HepG2 (cell line): Measurements from ENCODE around the gene MTHFSD. TPM values are rescaled to one million over a fixed set of nuclear protein-coding genes. Genes with fewer than 3 reads are reported as not detected.

ENCODE experiments used
- ATAC-seq: fragments of 200-7000 bp; cut with Tn5 transposase; 3 replicates; pipeline ENCODE4 v1.9.1; 2020; ENCODE audit warnings: mild to moderate bottlenecking, moderate library complexity
- BruUV-seq: library from RNA; stranded (reverse); fragments of 400-500 nt; replicated peaks from 2 replicates; lab custom pipeline; 2021; lab: Mats Ljungman, UMichigan
- CTCF ChIA-PET: fragments of 300-600 bp; formaldehyde crosslinking; extraction: SDS; loops from one replicate; lab custom pipeline; 2021; ENCODE audit warnings: low total read pairs, inconsistent platforms, low intra/inter-chr PET ratio; lab: Yijun Ruan, JAX
- POLR2A ChIA-PET: fragments of 350-600 bp; sonication (Branson Sonifier 250); formaldehyde crosslinking; loops from one replicate; lab custom pipeline; 2020; ENCODE audit warnings: antibody characterized with exemption, inconsistent platforms; lab: Yijun Ruan, JAX
- DNase-seq: peaks from one replicate; pipeline ENCODE4 v3.0.0-alpha.2; 2015; ENCODE audit warnings: low spot score
- FAIRE-seq: peaks from 3 replicates; lab custom pipeline; 2011; peaks lifted over from hg19 to GRCh38; lab: Jason Lieb, UNC
- H2AFZ ChIP-seq: one replicate; pipeline ENCODE4 v1.6.1; 2011; ENCODE audit warnings: low read length, inconsistent platforms
- H3K27ac ChIP-seq: fragments of 300-600 bp; 3 replicates; pipeline ENCODE4 v1.8.0; 2011; ENCODE audit warnings: mixed run types, mild to moderate bottlenecking, mixed read lengths, low read length, inconsistent platforms; ENCODE audit not compliant: insufficient read depth; ENCODE audit errors: extremely low read length
- H3K27me3 ChIP-seq, 2 experiments: fragments of 200-600 bp in 1 of 2; 2 replicates in 1 of 2; 3 replicates in 1 of 2; pipeline versions ENCODE4 v1.6.0 to v1.8.0; 2011; ENCODE audit warnings: low read length in 2 of 2, mild to moderate bottlenecking in 2 of 2, moderate library complexity in 2 of 2, inconsistent platforms in 1 of 2; ENCODE audit not compliant: insufficient read depth in 2 of 2, control insufficient read depth in 1 of 2
- H3K36me3 ChIP-seq, 2 experiments: fragments of 200-600 bp in 1 of 2; replicated peaks in 1 of 2; 2 replicates in 1 of 2; 3 replicates in 1 of 2; pipeline versions ENCODE4 v1.5.1 to v1.8.0; 2011; ENCODE audit warnings: low read length in 2 of 2, inconsistent platforms in 1 of 2; ENCODE audit not compliant: insufficient read depth in 2 of 2, control insufficient read depth in 1 of 2
- H3K4me1 ChIP-seq: 2 replicates; pipeline ENCODE4 v1.5.1; 2012; ENCODE audit warnings: low read length, inconsistent platforms; ENCODE audit not compliant: insufficient read depth
- H3K4me2 ChIP-seq: 2 replicates; pipeline ENCODE4 v1.6.0; 2011; ENCODE audit warnings: low read depth, low read length, inconsistent platforms
- H3K4me3 ChIP-seq, 3 experiments: fragments of 200-600 bp in 1 of 3; sonication (generic), shearing (Covaris generic) in 1 of 3; replicated peaks in 1 of 3; 2 replicates each; pipeline ENCODE4 v1.5.1; 2011 to 2016; ENCODE audit warnings: low read length in 3 of 3, inconsistent platforms in 2 of 3, low read depth in 2 of 3, mild to moderate bottlenecking in 2 of 3, control low read depth in 1 of 3, mixed read lengths in 1 of 3; ENCODE audit not compliant: insufficient read depth in 1 of 3
- H3K79me2 ChIP-seq: one replicate; pipeline ENCODE4 v1.6.1; 2011; ENCODE audit warnings: low read length, inconsistent platforms; ENCODE audit not compliant: insufficient read depth
- H3K9ac ChIP-seq: 2 replicates; pipeline ENCODE4 v1.6.0; 2011; ENCODE audit warnings: mild to moderate bottlenecking, low read depth, low read length, inconsistent platforms; ENCODE audit not compliant: insufficient read depth
- H3K9me3 ChIP-seq: 2 replicates; pipeline ENCODE4 v1.5.1; 2012; ENCODE audit warnings: mild to moderate bottlenecking, low read length
- H4K20me1 ChIP-seq: 2 replicates; pipeline ENCODE4 v1.6.0; 2011; ENCODE audit warnings: inconsistent platforms, mild to moderate bottlenecking, low read length, moderate library complexity; ENCODE audit not compliant: insufficient read depth
- KAT7 ChIP-seq: IDR thresholded peaks from 2 replicates; pipeline ENCODE4 v1.6.1; 2018; ENCODE audit warnings: borderline replicate concordance, missing compliant biosample characterization
- MTA3 ChIP-seq: sonication (generic); formaldehyde crosslinking; IDR thresholded peaks from 2 replicates; pipeline ENCODE4 v1.4.0; 2020; ENCODE audit warnings: missing genetic modification reagents
- ZNF646 ChIP-seq: sonication (generic); formaldehyde crosslinking; IDR thresholded peaks from 2 replicates; pipeline ENCODE4 v1.9.0; 2021; ENCODE audit warnings: mild to moderate bottlenecking, missing genetic modification reagents
- WGBS: methylation state at CpG from one replicate; pipeline ENCODE4 v1.1.6; 2017; ENCODE audit warnings: low lambda C conversion rate; 5-methylcytosine and 5-hydroxymethylcytosine counted together
- in situ Hi-C: cut with HindIII; loops from 2 replicates; pipeline ENCODE4 v1.10.0; 2017; ENCODE audit warnings: low pct_unique_long_range_greater_than_20kb; ENCODE audit not compliant: extremely low pct_ligation_motif_present
- intact Hi-C: fragments of 100-400 bp; cut with micrococcal nuclease; formaldehyde crosslinking; loops from one replicate; pipeline ENCODE4 v1.10.0; 2022; ENCODE audit not compliant: unreplicated experiment
- polyA plus RNA-seq, 8 experiments: library from polyadenylated mRNA; depleted of rRNA in 3 of 8; stranded (reverse) in 7 of 8; unstranded in 1 of 8; fragments of >200 nt; fragmentation: Illumina TruSeq in 4 of 8; extraction: Trizol in 4 of 8; gene quantifications; 2 replicates each; pipeline versions ENCODE4 v1.2.1 to v1.2.3, GENCODE V29; 2011 to 2016; ENCODE audit warnings: low read depth in 4 of 8, missing spikeins in 1 of 8, mixed read lengths in 1 of 8; ENCODE audit not compliant: insufficient read depth in 1 of 8
- total RNA-seq, 5 experiments: library from RNA; depleted of rRNA; stranded (reverse); fragments of >200 nt; fragmentation: Illumina TruSeq; extraction: Trizol; gene quantifications; 2 replicates each; pipeline ENCODE4 v1.2.3, GENCODE V29; 2016; ENCODE audit warnings: low read depth in 1 of 5

The MTHFSD gene
- total and polyA plus RNA-seq, 2 of the 13 experiments (the other 11 are each of a cell fraction or from before 2014, with no cell fraction given): 14.2 to 16.3 TPM

GRCh38 chr16:86494039-86494564 lies 60.9 kb downstream of the MTHFSD start:
- POLR2A ChIA-PET: no interaction called here
- intact Hi-C loops: no loop called here
- H3K36me3 ChIP-seq: no peaks in the 10 kb centered on the region
- 9% methylated on average over 19 of the region's 22 CpGs for WGBS
- no peak overlapping the region for H3K27ac ChIP-seq
- no peaks in the 10 kb centered on the region for H3K9me3 ChIP-seq
- H4K20me1 ChIP-seq: no peaks in the 10 kb centered on the region; the same call in 1 of the 2 replicates
- in situ Hi-C loops: no loop called here
- FAIRE-seq: no peak
- H3K27me3 ChIP-seq: peaks cover 15 to 85% of the 10 kb centered on the region in 2 experiments
- no TSS peak for BruUV-seq
- no peaks in the 10 kb centered on the region for H3K79me2 ChIP-seq
- no peak for DNase-seq
- no peak overlapping the region for H3K4me2 ChIP-seq
- TF ChIP-seq KAT7 (CRISPR knock-in tag): no peak
- TF ChIP-seq MTA3: no peak
- TF ChIP-seq ZNF646 (CRISPR knock-in tag): no peak
- H3K9ac ChIP-seq: no peak overlapping the region
- no peak overlapping the region for H3K4me3 ChIP-seq
- CTCF ChIA-PET: no interaction called here
- ATAC-seq: no peak
- no peaks in the 10 kb centered on the region for H3K4me1 ChIP-seq
- no peak overlapping the region for H2AFZ ChIP-seq
